NCI-H510A treated with DMSO at 0.1 percent for 48 hours (cell line): ENCODE measurements around the gene TUBAL3.
"Not testable (repeated sequence)": the region's sequence is repeated elsewhere in the genome, so short reads cannot be mapped to it uniquely, and the experiment has no call there.

Source experiments
- DNase-seq: peaks from one replicate; lab custom pipeline; 2025; lab: John Stamatoyannopoulos, UW

Gene TUBAL3

GRCh38 chr10:5379202-5379601 lies 25.4 kb downstream of the TUBAL3 start:
- not testable (repeated sequence) for DNase-seq

GRCh38 chr10:5376450-5376849 lies 28.2 kb downstream of the TUBAL3 start:
- no peak for DNase-seq

DNA sequence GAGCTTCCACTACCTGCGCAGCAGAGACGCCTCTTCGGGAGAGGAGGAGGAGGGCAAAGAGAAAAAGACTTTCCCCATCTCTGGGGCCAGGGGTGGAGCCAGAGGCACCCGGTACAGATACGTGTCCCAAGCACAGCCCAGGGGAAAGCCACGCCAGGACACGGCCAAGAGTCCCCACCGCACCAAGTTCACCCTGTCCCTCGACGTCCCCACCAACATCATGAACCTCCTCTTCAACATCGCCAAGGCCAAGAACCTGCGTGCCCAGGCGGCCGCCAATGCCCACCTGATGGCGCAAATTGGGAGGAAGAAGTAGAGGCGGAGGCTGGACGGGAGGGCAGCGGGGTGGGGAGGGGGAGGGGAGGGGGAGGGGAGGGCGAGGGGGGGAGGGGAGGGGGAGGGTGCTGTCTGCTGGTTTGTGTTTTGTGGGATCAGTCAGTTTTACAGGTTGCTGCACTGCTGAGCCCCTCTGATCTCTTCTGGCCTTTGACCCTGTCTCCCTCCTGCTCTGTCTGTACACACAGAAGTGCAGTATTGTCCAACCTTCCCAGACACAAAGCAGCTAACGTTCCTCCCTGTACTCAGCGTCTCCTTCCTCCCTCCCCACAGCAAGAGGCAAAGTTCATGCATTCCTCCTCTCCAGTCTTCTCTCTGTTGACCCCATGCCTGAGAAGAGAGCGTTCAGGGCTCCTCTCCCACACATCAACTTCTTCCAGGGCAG lies 30.6 kb downstream of the TUBAL3 start:
- no peak for DNase-seq

DNA sequence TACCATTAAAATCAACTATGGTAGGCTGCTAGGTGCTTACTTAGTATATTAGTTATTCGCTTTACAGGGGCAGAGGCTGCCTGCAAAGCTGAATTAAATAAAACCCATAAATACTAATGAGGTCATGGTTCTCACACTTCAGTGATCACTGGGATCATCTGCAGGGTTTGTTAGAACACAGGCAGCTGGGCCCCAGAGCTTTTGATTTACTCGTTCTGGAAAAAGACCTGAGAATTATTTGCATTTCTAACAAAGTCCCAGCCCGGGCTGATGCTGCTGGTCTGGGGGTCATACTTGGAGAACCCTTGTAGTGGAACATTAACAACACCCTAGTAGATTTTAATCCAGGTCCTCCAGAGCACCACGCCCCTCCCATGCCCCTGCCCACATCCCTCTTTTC lies 31.3 kb downstream of the TUBAL3 start:
- DNase-seq, result no peak

DNA sequence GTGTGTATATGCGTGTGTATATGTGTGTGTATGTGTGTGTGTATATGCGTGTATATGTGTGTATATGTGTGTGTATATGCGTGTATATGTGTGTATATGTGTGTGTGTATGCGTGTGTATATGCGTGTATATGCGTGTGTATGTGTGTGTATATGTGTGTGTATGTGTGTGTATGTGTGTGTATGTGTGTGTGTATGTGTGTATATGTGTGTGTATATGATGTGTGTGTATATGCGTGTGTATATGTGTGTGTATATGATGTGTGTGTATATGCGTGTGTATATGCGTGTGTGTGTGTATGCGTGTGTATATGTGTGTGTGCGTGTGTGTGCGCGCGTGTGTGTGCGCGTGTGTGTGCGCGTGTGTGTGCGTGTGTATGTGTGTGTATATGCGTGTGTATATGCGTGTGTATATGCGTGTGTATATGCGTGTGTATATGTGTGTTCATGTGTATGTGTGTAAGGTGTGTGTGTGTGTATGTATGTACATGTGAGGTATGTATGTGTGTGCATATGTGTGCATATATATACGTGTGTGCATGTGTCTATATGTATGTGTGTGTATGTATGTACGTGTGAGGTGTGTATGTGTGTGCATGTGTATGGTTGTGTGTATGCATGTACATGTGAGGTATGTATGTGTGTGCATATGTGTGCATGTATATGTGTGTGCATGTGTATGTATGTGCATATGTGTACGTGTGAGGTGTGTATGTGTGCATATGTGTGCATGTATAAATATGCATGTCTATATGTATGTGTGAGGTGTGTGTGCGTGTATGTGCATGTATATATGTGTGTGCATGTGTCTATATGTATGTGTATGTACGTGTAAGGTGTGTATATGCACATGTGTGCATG lies 33.9 kb downstream of the TUBAL3 start:
- no peak for DNase-seq

DNA sequence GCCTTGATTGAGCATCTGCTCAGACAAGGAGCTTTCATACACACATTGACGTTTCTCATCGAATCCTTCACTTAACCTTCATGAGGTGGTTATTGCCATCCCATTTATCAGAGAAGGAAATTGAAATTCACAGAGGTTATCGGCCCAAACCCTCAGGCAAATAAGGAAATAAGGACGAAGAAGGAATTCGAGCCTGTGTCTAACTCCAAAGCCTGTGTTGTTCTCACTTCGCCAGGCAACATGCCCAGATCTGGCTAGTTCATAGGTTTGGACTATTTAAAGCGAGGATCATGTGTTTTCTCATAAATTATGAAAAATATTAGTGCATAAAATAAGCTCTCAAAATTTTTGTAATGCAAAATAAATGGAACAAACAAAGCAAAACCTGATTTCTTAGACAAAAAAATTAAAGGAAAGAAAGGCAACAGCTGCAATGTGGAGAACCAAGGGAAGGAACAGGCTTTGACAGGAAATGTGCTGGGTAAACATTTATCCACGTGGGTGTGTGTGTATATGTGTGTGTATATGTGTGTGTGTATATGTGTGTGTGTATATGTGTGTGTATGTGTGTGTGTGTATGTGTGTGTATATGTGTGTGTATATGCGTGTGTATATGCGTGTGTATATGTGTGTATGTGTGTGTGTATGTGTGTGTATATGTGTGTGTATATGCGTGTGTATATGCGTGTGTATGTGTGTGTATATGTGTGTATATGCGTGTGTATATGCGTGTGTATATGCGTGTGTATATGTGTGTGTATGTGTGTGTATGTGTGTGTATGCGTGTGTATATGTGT lies 35.1 kb downstream of the TUBAL3 start:
- no peak for DNase-seq

DNA sequence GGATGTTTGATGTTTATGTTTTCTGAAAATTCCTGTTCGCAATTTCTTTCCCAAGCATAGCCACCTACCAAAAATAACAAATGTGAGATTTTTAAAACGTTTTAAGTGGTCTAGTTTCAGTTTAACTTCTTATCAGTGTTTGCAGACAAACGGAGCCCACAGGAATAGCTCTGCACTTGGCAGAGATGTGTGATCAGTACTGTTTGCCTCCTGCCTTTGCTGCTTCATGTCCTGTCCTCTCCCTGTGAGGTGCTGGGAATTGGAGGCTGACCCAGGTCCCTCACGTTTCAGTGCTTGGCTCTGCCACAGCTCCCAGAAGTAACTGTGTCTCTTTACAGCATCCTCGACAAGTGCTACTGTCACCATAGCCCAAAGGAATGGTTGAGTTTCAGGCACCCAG lies 38.7 kb downstream of the TUBAL3 start:
- DNase-seq, result no peak

- DNase-seq, result no peak
Observed at GRCh38 chr10:5364890-5365338, 39.7 kb downstream of the TUBAL3 start, which contains the start of gene UCN3. UCN3 (plus strand) TSS chr10:5364966; CDS start chr10:5373721, 8,755 bp downstream.

DNA sequence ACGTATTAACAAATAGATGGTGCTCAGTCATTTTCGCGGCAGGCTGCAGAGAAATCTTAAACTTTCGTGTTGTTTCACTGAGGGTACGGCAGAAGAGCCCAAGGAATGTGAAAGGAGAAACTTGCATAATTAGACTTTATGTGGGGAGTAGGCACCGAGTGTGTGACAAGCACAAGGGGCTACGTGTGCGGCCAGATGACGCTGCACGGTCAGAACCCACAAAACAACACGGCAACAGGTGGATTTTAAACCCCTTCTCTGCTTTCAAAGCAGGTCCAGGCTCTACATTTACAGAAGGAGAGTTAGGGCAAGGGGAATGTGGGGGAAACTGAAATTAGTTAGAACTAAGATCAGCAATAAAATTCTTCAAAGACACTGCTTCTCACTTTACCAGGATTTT lies 40.3 kb downstream of the TUBAL3 start:
- DNase-seq, result no peak

DNA sequence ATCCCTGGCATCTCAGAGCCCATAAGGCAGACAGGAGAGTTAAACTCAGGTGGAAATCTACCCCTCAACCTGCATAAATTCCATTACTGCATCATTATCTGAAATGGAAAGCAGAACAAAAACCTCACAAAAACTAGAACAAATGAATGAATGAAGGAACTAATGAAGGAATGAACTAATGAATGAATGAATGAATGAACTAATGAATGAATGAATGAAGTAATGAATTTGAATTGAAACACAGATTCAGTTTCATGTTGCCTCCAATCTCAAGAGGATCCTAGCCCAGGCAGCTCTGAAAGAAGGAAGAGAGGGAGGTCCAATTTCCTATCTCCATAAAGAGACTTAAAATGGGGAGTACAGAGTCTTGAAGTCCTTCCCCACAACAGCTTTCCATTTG lies 41.8 kb downstream of the TUBAL3 start:
- DNase-seq, result no peak

GRCh38 chr10:5361966-5362365 lies 42.7 kb downstream of the TUBAL3 start:
- no peak for DNase-seq

DNA sequence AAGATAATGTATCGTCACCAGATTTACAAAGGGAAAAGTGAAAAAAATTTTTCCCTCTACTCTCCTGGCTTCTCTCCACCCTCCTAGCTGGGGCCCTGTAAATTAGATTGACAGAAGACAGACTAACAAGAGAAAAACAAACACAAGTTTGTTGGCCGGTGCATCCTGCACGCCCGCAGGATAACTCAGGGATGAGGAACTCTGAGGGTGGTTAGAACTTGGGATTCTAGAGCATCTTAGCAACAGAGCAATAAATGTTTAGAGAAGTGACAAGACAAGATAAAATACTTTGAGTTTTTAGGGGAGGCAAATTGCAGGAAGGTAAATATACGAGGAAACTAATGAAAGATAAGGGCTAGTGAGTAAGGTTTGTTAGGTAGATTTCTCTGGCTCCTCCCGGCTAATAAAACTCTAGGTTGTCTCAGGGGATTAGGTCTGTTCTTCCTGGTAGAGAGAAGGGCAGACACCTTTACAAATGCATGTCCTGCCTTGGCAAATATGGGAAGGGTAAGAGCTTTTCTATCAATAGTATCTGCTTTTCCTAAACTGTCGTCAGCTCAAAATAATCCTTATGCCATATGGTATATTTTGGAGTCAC lies 44.2 kb downstream of the TUBAL3 start:
- no peak for DNase-seq

DNA sequence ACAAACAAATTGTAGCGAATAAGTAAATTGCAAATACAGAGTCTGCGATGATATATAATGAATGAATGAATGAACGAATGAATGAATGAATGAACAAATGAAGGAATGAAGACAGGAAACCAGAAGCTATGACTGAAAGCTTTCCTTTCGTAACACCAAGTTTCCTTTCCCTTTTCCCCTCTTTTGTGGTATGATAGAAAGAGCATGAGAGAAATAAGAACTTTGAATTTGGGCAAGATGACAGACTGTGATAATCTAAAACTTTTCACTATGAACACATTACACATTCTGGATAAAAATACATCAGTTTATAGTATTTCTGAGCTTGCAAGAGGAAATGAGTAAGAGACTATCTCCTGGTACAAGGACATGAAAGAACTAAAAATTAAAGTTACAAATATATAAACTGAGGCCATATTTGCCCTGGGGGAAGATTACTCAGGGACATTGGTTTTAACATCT lies 48.3 kb downstream of the TUBAL3 start:
- DNase-seq, result no peak

- DNase-seq, result no peak
Observed at GRCh38 chr10:5355594-5356301, 48.9 kb downstream of the TUBAL3 start.

DNA sequence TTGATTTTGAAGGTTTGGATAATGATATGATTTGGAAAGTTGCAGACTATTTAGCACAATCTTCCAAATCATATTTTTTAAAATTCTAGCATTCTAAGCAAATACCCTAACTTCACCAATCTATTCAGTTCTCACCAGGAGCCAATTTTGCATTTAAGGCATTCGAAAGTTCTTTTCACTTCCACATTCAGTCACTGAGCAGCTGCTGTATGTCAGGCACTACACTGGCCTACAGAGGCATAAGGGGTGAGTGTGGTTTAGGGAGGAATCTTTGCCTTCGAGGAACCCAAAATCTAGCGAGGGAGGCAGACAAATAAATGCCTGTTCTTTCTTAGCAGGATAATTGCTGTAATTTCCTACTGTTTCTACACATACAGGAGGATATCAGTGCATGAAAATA lies 50.6 kb downstream of the TUBAL3 start:
- no peak for DNase-seq

- no peak for DNase-seq
Observed at GRCh38 chr10:5349362-5349761, 55.3 kb downstream of the TUBAL3 start.

- DNase-seq, result no peak
Observed at GRCh38 chr10:5346881-5347280, 57.7 kb downstream of the TUBAL3 start.

- DNase-seq, result no peak
Observed at GRCh38 chr10:5344746-5345145, 59.9 kb downstream of the TUBAL3 start.

DNA sequence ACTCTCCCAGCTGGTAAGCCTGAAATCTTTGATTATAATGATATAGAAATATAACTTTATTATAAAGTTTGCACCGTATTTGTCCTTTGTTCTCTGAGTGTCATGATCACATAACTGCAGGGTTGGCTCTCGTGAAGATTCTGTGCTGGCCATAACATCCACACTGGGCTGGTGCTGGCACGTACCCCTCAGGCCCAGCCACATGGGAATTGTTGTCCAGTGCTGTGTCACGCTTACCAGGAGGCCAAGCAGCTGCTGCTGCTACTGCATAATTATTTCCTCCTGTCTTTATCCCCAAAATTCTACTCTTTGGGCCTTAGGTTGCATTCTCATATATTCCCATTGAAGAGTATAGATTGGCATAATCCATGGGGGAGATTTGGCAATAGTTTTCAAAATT lies 60.6 kb downstream of the TUBAL3 start:
- no peak for DNase-seq

GRCh38 chr10:5343561-5343960 lies 61.1 kb downstream of the TUBAL3 start:
- DNase-seq, result no peak
